Measurements from ENCODE around the gene FBXO4.

GRCh38 chr5:41955432-41956024 is 30.4 kb downstream of the FBXO4 start:
- no peak for TF ChIP-seq CTCF (conservative IDR thresholded peaks at IDR 0.05)
- no peak for TF ChIP-seq EZH2 (IDR thresholded peaks at IDR 0.05; ENCODE audit: low read depth)
